ENCODE measurements around the gene ALPK1.

The ALPK1 gene

DNA sequence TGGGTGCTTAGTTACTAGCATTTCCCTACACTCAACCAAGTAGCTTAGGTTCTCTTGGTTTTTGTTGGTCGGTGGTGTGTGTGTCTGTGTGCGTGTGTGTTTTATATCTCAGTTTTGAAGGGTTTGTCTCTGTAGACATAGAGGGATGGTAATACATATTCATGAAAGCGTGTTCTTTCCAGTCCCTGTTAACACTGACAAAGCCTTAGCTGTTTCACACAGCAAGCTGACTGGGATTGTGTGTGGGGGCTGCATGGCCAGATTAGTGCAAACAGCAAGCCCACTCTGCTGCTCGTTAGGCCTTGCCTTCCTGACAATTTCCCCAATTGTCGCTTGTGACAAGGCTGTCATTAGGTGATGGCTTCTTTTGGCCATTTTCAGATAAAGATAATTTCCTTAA, 43.9 kb downstream of the ALPK1 start:
- H3K27ac ChIP-seq = no peak overlapping the region
- TF ChIP-seq, protein P1, sequence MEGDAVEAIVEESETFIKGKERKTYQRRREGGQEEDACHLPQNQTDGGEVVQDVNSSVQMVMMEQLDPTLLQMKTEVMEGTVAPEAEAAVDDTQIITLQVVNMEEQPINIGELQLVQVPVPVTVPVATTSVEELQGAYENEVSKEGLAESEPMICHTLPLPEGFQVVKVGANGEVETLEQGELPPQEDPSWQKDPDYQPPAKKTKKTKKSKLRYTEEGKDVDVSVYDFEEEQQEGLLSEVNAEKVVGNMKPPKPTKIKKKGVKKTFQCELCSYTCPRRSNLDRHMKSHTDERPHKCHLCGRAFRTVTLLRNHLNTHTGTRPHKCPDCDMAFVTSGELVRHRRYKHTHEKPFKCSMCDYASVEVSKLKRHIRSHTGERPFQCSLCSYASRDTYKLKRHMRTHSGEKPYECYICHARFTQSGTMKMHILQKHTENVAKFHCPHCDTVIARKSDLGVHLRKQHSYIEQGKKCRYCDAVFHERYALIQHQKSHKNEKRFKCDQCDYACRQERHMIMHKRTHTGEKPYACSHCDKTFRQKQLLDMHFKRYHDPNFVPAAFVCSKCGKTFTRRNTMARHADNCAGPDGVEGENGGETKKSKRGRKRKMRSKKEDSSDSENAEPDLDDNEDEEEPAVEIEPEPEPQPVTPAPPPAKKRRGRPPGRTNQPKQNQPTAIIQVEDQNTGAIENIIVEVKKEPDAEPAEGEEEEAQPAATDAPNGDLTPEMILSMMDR (IDR thresholded peaks at IDR 0.05) = no peak
- TF ChIP-seq ZFX (IDR thresholded peaks at IDR 0.05; ENCODE audit: borderline replicate concordance) = no peak

DNA sequence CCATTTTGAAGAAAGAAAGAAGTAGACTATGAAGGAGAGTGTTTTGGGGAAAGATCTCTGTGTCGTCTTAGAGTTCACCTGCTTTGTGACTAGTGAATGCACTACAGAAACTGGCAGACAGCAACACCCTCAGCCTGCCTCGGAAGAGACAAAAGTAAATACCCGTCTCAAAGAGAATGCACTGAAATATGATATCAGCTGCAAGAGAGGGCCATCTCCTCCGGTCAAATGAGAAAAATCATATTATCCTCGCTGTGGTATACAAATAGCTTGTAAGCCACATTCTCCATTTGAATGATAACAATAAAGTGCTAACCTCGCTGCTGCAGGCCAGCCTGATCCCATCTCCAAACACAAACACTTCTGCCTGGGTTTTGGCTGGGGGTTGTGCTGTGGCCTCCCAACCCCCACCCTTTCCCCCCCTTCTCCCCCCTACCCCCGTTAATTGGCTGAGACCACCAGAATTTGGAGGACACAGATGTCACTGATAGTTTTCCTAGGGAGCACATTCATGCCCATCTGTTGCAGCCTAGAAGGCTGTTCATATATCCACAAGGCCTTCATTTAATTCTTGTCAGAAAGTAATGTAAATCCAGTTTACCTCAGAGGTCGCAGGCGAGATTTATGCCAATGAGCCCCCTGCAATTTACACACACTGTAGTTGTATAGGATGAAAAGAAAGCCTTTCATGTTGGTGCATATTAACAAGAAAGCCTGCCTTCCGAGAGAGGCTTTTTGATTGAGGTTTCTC, 46.3 kb downstream of the ALPK1 start:
- H3K27ac ChIP-seq = no peak overlapping the region
- TF ChIP-seq, protein P1 (IDR thresholded peaks at IDR 0.05) = no peak
- TF ChIP-seq ZFX (IDR thresholded peaks at IDR 0.05; ENCODE audit: borderline replicate concordance) = no peak

DNA sequence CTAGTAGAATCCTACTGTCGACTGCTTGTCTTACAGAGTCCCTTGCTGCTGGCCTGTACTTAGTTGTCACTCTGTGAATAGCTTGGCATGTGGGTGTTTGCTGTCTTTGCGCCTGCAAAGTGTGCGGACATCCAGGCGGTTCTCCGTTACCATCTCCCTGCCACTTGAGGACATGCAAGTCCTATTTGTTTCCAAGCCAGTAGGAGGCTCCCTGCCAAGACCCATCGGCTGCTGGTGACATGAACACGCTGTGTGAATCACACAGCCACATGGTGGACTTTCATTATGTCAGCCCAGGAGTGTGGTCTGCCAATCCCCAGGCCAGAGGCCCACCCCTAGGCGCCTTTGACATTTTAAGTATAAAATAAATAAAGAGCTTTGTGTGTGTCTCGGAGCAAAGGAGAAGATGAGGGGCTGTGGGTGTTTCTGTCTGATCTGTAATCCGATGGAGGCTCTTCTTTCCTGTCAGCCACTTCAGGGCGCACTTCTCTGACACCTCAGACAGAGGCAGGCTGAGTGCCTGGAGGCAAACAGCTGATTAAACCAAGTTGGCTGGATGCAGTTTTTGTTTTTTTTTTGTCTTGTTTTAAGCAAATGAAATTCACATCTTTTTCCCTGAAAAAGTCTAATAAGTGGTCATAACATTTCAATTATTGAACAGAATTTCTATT, 51.5 kb downstream of the ALPK1 start:
- H3K27ac ChIP-seq = no peak overlapping the region
- no peak for TF ChIP-seq ZFX (IDR thresholded peaks at IDR 0.05; ENCODE audit: borderline replicate concordance)
- TF ChIP-seq, protein P1 (IDR thresholded peaks at IDR 0.05) = peak; percentile 26; the same call in 1 of the 2 replicates

DNA sequence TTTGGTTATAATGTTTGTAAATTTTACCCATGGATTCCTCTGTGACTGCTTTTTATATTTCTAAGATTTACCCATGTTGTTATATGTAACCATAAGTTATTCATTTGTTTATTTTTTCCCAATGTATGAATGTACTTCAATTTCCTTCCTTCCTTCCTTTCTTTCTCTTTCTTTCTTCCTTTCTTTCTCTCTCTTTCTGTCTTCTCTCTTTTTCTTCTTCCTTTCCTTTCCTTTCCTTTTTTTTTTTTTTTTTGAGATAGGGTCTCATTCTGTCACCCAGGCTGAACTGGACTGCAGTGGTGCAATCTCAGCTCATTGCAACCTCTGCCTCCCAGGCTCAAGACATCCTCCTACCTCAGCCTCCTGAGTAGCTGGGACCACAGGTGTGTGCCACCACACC, 55.6 kb downstream of the ALPK1 start:
- no peak overlapping the region for H3K27ac ChIP-seq
- TF ChIP-seq, protein P1 (IDR thresholded peaks at IDR 0.05) = no peak
- no peak for TF ChIP-seq ZFX (IDR thresholded peaks at IDR 0.05; ENCODE audit: borderline replicate concordance)

DNA sequence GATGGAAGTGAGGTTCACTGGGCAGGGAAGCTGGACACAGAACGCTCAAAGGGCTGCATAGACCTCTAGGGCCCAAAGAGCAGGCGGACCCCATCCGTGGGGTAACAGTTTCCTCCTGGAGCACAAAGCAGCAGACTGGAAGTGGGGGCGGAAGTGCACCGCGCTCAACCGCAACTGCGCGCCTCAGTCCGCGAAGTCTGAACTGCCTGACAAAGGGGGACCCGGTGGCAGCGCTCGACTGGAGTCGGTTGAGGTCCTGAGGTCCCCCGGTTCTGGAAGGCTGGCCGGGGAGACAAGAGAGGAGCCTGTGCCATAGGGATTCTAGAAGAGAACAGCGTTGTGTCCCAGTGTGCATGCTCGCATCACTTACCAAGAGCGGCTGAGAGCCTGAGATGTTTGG, 58.5 kb downstream of the ALPK1 start:
- no peak overlapping the region for H3K27ac ChIP-seq
- TF ChIP-seq, protein P1 (IDR thresholded peaks at IDR 0.05) = no peak
- TF ChIP-seq ZFX (IDR thresholded peaks at IDR 0.05; ENCODE audit: borderline replicate concordance) = no peak

DNA sequence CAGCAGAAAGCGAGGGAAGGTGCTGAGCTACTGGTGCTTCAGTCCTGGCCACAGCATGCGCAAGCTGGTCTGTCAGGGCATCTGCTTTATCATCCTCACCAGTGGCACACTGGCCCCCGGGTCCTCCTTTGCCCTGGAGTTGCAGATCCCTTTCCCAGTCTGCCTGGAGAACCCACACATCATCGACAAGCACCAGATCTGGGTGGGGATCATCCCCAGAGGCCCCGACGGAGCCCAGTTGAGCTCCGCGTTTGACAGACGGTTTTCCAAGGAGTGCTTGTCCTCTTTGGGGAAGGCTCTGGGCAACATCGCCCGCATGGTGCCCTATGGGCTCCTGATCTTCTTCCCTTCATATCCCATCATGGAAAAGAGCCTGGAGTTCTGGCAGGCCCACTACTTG, 60.3 kb downstream of the ALPK1 start:
- TF ChIP-seq ZFX (IDR thresholded peaks at IDR 0.05; ENCODE audit: borderline replicate concordance) = no peak
- TF ChIP-seq, protein P1 (IDR thresholded peaks at IDR 0.05) = no peak
- no peak overlapping the region for H3K27ac ChIP-seq

DNA sequence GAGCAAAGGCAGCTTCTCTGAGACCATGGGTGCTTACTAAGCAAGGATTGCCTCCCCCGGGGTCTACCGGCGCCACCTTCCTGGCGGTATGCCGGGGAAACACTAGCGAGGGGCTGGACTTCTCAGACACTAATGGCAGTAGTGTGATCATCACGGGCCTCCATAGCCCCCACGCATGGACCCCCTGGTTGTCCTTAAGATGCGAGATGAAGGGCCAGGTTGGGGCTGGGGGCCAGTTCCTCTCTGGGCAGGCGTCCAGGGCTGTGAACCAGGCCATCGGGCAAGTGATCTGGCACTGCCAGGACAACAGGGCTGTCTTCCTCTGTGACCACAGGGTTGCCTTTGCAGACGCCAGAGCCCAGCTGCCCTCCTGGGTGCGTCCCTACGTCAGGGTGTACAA, 60.7 kb downstream of the ALPK1 start:
- TF ChIP-seq ZFX (IDR thresholded peaks at IDR 0.05; ENCODE audit: borderline replicate concordance) = no peak
- TF ChIP-seq, protein P1 (IDR thresholded peaks at IDR 0.05) = no peak
- no peak overlapping the region for H3K27ac ChIP-seq
